Left ventricle myocardium inferior (tissue), 1 donor: Measurements from ENCODE around the gene PRR22. TPM values are rescaled to one million over a fixed set of nuclear protein-coding genes. Genes with fewer than 3 reads are reported as not detected.

Source experiments
- DNase-seq: peaks from one replicate; pipeline ENCODE4 v3.0.0-alpha.2; 2020
- H3K27ac ChIP-seq: fragments of 200-600 bp; replicated peaks from 2 replicates; pipeline ENCODE4 v1.8.0; 2021
- H3K27me3 ChIP-seq: fragments of 200-600 bp; 2 replicates; pipeline ENCODE4 v1.8.0; 2021; ENCODE audit warnings: low read depth
- H3K36me3 ChIP-seq: fragments of 200-600 bp; 2 replicates; pipeline ENCODE4 v1.8.0; 2021
- H3K4me1 ChIP-seq: fragments of 200-600 bp; 2 replicates; pipeline ENCODE4 v1.8.0; 2021
- H3K4me3 ChIP-seq: fragments of 200-600 bp; 2 replicates; pipeline ENCODE4 v1.8.0; 2021; ENCODE audit warnings: mild to moderate bottlenecking, moderate library complexity
- H3K9me3 ChIP-seq: fragments of 200-600 bp; replicated peaks from 2 replicates; pipeline ENCODE4 v1.8.0; 2021
- CTCF ChIP-seq: fragments of 200-600 bp; IDR thresholded peaks from 2 replicates; pipeline ENCODE4 v1.8.0; 2021; ENCODE audit warnings: antibody characterized with exemption, mild to moderate bottlenecking, borderline replicate concordance
- intact Hi-C: fragments of 100-400 bp; cut with micrococcal nuclease; formaldehyde crosslinking; loops from one replicate; pipeline ENCODE4 v1.11.0; 2022
- total RNA-seq: library from RNA; stranded (reverse); fragmentation: NEBNext Ultra II Directional; extraction: Animal tissue kit (Norgen Biotek cat#: 25700); gene quantifications from one replicate; pipeline ENCODE4 v1.2.1, GENCODE V29; 2021
- donor health status: DM: no; HTN: yes; CAD: no; lungs with severe emphysema.

The PRR22 gene
- total RNA-seq, 1 donor from 2014 or later: 1.1 TPM

- intact Hi-C loops: no loop called here
- Histone ChIP-seq H3K36me3 (no peaks in the 10 kb centered on the region), H3K27ac (no peak overlapping the region), H3K9me3 (peaks cover 3% of the 10 kb centered on the region), H3K4me3 (no peak overlapping the region), H3K4me1 (no peaks in the 10 kb centered on the region), H3K27me3 (peaks cover 12% of the 10 kb centered on the region)
- no peak for DNase-seq
- TF ChIP-seq CTCF: no peak
Measured at GRCh38 chr19:5767949-5768348, 16.6 kb downstream of the PRR22 start.

GRCh38 chr19:5765220-5765619 is 19.3 kb downstream of the PRR22 start:
- Histone ChIP-seq H3K4me3 (no peak overlapping the region), H3K36me3 (no peaks in the 10 kb centered on the region), H3K9me3 (peaks cover 4% of the 10 kb centered on the region), H3K4me1 (no peaks in the 10 kb centered on the region), H3K27me3 (peaks cover 6% of the 10 kb centered on the region), H3K27ac (no peak overlapping the region)
- no peak for DNase-seq
- intact Hi-C loops: no loop called here
- TF ChIP-seq CTCF: no peak

GRCh38 chr19:5762608-5763217 is 21.8 kb downstream of the PRR22 start:
- Histone ChIP-seq H3K4me3 (no peak overlapping the region), H3K4me1 (no peaks in the 10 kb centered on the region), H3K9me3 (peaks cover 4% of the 10 kb centered on the region), H3K27ac (no peak overlapping the region), H3K27me3 (peaks cover 18% of the 10 kb centered on the region), H3K36me3 (no peaks in the 10 kb centered on the region)
- TF ChIP-seq CTCF: no peak
- DNase-seq: no peak
- intact Hi-C loops: no loop called here

- no peak overlapping the region for H3K4me3 ChIP-seq
- H3K27me3 ChIP-seq: peaks cover 50% of the 10 kb centered on the region
- no peak overlapping the region for H3K27ac ChIP-seq
- intact Hi-C loops: no loop called here
- no peaks in the 10 kb centered on the region for H3K4me1 ChIP-seq
- DNase-seq: no peak
- H3K36me3 ChIP-seq: no peaks in the 10 kb centered on the region
- TF ChIP-seq CTCF: no peak
- H3K9me3 ChIP-seq: no peaks in the 10 kb centered on the region
Measured at GRCh38 chr19:5753743-5754142, 30.8 kb downstream of the PRR22 start.

GRCh38 chr19:5751709-5752108 is 32.8 kb downstream of the PRR22 start:
- Histone ChIP-seq H3K36me3 (no peaks in the 10 kb centered on the region), H3K4me1 (no peaks in the 10 kb centered on the region), H3K4me3 (no peak overlapping the region), H3K27ac (no peak overlapping the region), H3K27me3 (peaks cover 59% of the 10 kb centered on the region), H3K9me3 (no peaks in the 10 kb centered on the region)
- DNase-seq: no peak
- intact Hi-C loops: no loop called here
- TF ChIP-seq CTCF: no peak
